Mucosa of stomach (tissue), 1 donor: Measurements from ENCODE around the gene EME1.
"Not testable (repeated sequence)": the region's sequence is repeated elsewhere in the genome, so short reads cannot be mapped to it uniquely, and the experiment has no call there.

Experiments used
- H3K27me3 ChIP-seq: one replicate; pipeline ENCODE4 v1.7.0; 2013; ENCODE audit warnings: mild to moderate bottlenecking, low read length; ENCODE audit not compliant: control insufficient read depth, insufficient read depth
- H3K36me3 ChIP-seq: one replicate; pipeline ENCODE4 v1.7.0; 2013; ENCODE audit warnings: low read length; ENCODE audit not compliant: control insufficient read depth, insufficient read depth
- H3K4me1 ChIP-seq: one replicate; pipeline ENCODE4 v1.7.0; 2013; ENCODE audit warnings: mild to moderate bottlenecking, low read length; ENCODE audit not compliant: control insufficient read depth, insufficient read depth
- H3K4me3 ChIP-seq: one replicate; pipeline ENCODE4 v1.7.0; 2013; ENCODE audit warnings: low read length
- H3K9ac ChIP-seq: one replicate; pipeline ENCODE4 v1.7.0; 2013; ENCODE audit warnings: mild to moderate bottlenecking, low read length, moderate library complexity
- H3K9me3 ChIP-seq: one replicate; pipeline ENCODE4 v1.7.0; 2013; ENCODE audit warnings: mild to moderate bottlenecking, low read length, moderate library complexity; ENCODE audit not compliant: control insufficient read depth
- donor health status: Pancreatic carcinoma.

The EME1 gene

DNA sequence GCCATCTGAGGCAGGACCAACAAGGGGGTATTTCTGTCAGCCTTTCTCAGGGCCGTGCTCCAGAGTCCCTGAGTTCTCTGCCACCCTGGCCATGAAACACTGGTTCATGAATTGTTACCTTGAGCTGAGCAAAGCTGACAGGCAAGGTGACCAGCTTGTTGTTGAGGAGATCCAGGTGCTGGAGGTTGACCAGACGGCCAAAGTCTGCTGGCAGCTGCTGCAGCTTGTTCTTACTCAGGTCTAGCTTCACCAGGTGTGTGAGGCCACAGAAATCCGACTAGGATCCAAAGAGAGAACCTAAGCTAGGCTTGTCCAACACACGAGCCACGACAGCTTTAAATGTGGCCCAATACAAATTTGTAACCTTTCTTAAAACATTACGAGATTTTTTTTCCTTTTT is 19.6 kb downstream of the EME1 start:
- H3K27me3 ChIP-seq = no peaks in the 10 kb centered on the region
- peaks cover 19% of the 10 kb centered on the region for H3K4me1 ChIP-seq
- H3K9me3 ChIP-seq = no peaks in the 10 kb centered on the region
- peaks cover 39% of the 10 kb centered on the region for H3K36me3 ChIP-seq
- no peak overlapping the region for H3K4me3 ChIP-seq
- H3K9ac ChIP-seq = no peak overlapping the region

DNA sequence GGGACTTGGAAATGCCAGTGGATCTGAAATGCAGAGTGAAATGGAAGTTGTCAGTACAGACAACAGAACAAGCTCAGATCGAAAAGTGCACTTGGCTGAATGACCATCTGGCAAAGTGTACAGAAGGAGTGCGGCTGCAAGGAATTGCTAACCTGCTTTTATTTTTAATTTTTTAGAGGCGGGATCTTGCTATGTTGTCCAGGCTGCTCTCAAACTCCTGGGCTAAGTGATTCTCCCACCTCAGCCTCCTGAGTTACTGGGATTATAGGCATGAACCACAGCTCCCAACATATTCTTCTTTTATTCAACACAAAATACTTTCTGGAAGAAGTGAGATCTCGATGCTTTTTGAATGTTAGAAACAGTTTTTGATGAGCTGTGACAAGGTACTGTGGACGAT is 20.7 kb downstream of the EME1 start:
- H3K36me3 ChIP-seq = peaks cover 29% of the 10 kb centered on the region
- H3K4me1 ChIP-seq = peaks cover 22% of the 10 kb centered on the region
- no peaks in the 10 kb centered on the region for H3K9me3 ChIP-seq
- no peak overlapping the region for H3K4me3 ChIP-seq
- H3K9ac ChIP-seq = no peak overlapping the region
- no peaks in the 10 kb centered on the region for H3K27me3 ChIP-seq

DNA sequence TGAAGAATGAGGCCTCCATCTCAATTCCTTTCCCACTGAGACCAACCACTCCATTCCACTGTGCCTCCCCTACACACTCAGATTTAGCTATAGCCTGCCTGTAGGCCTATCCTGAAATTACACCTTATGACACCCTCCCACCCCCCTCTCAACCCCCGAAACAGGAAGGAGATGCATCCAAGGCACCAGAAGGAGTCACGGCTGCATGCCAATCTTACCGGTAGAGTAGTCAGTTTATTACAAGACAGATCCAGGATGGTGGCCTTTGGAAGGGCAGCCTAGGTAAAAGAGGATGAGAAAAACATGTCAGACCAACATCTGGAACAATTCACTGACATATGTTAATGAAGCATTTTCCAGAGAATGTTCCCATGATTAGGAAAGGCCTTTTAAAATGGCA is 21.7 kb downstream of the EME1 start:
- Histone ChIP-seq H3K9me3 (no peaks in the 10 kb centered on the region), H3K4me3 (no peak overlapping the region), H3K4me1 (peaks cover 22% of the 10 kb centered on the region), H3K9ac (no peak overlapping the region), H3K27me3 (no peaks in the 10 kb centered on the region), H3K36me3 (peaks cover 21% of the 10 kb centered on the region)

GRCh38 chr17:50396261-50397110 is 23.5 kb downstream of the EME1 start:
- H3K9me3 ChIP-seq = no peaks in the 10 kb centered on the region
- H3K9ac ChIP-seq = peak overlapping the region; percentile 96
- peaks cover 11% of the 10 kb centered on the region for H3K36me3 ChIP-seq
- peaks cover 13% of the 10 kb centered on the region for H3K4me1 ChIP-seq
- H3K27me3 ChIP-seq = no peaks in the 10 kb centered on the region
- H3K4me3 ChIP-seq = peak overlapping the region; percentile 99

GRCh38 chr17:50397111-50397918 is 24.3 kb downstream of the EME1 start, which contains the start of gene LRRC59:
TSS of gene LRRC59 (minus strand) at chr17:50397523. CDS start at chr17:50397317, 206 bp downstream.
- H3K9ac ChIP-seq = peak within 1 kb of the TSS; percentile 96
- peak within 1 kb of the TSS; percentile 99 for H3K4me3 ChIP-seq
- peaks cover 4% of the 10 kb centered on the region for H3K36me3 ChIP-seq
- H3K4me1 ChIP-seq = peaks cover 9% of the 10 kb centered on the region
- H3K9me3 ChIP-seq = no peaks in the 10 kb centered on the region
- no peaks in the 10 kb centered on the region for H3K27me3 ChIP-seq

- H3K36me3 ChIP-seq = no peaks in the 10 kb centered on the region
- H3K4me3 ChIP-seq = no peak overlapping the region
- H3K9me3 ChIP-seq = no peaks in the 10 kb centered on the region
- H3K27me3 ChIP-seq = no peaks in the 10 kb centered on the region
- peak overlapping the region; percentile 38 for H3K9ac ChIP-seq
- H3K4me1 ChIP-seq = peaks cover 9% of the 10 kb centered on the region
These were observed 24.9 kb downstream of the EME1 start for GRCh38 chr17:50397919-50398285.

DNA sequence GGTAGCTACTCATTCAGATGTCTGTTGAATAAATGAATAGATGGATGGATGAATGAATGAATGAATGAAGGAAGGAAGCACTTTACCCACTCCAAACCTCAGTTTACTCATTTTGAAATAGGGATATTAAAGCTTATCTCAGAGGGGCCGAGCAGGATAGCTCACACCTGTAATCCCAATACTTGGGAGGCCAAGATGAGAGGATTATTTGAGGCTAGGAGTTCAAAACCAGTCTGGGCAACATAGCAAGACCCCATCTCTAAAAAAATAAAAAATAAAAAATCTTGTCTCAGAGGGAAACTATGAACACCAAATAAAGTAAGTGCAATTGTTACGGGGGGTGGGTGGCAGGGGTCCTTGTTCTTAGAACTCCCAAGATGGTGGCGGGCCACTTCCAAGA is 25.6 kb downstream of the EME1 start:
- H3K27me3 ChIP-seq, H3K4me1 ChIP-seq, H3K4me3 ChIP-seq, H3K9me3 ChIP-seq, H3K36me3 ChIP-seq, H3K9ac ChIP-seq: not testable (repeated sequence)

DNA sequence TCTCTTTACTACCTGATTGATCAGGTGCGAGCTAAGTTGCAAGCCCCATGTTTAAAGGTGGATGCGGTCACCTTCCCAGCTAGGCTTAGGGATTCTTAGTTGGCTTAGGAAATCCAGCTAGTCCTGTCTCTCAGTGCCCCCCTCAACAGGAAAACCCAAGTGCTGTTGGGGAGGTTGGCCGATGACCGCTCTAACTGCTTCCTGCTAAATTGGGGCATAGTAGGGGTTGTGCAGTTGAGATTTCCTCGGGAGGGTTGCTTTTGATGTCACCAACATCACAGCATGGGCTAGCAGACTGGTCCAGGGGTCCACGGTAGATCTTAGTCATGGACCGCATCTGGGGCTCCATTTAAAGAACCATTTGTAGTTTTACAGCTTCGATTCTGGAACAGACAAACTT is 26.6 kb downstream of the EME1 start:
- not testable (repeated sequence) for H3K27me3 ChIP-seq, H3K4me3 ChIP-seq, H3K9me3 ChIP-seq, H3K9ac ChIP-seq, H3K4me1 ChIP-seq, H3K36me3 ChIP-seq

GRCh38 chr17:50405351-50405750 is 32.3 kb downstream of the EME1 start:
- not testable (repeated sequence) for H3K36me3 ChIP-seq, H3K4me3 ChIP-seq, H3K4me1 ChIP-seq, H3K9me3 ChIP-seq, H3K9ac ChIP-seq, H3K27me3 ChIP-seq

DNA sequence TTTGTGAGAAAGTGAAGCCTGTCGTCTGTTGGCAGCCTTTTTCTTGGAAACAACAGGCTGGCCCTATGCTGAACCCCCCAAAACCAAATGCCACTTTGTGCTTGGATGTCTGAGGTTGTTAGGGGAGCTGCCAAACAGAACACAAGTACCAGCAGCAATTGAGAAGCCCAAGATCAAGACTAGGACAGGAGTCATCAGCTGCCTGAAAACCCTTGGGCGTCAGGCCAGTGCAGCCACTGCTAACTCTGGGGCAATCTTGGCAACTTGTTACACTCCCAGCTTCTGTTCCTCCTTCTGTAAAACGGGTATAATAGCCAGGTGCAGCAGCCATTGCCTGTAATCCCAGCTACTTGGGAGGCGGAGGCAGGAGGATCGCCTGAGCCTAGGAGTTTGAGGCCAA is 33.5 kb downstream of the EME1 start:
- Histone ChIP-seq H3K9me3 (no peaks in the 10 kb centered on the region), H3K27me3 (no peaks in the 10 kb centered on the region), H3K9ac (no peak overlapping the region), H3K4me1 (no peaks in the 10 kb centered on the region), H3K4me3 (no peak overlapping the region), H3K36me3 (no peaks in the 10 kb centered on the region)

GRCh38 chr17:50407921-50408320 is 34.9 kb downstream of the EME1 start:
- H3K27me3 ChIP-seq = no peaks in the 10 kb centered on the region

GRCh38 chr17:50412188-50412732 is 39.2 kb downstream of the EME1 start:
- H3K4me1 ChIP-seq = no peaks in the 10 kb centered on the region
- H3K36me3 ChIP-seq = no peaks in the 10 kb centered on the region
- no peaks in the 10 kb centered on the region for H3K9me3 ChIP-seq
- H3K27me3 ChIP-seq = no peaks in the 10 kb centered on the region
- H3K4me3 ChIP-seq = no peak overlapping the region
- H3K9ac ChIP-seq = no peak overlapping the region

More at GRCh38 chr17:50407921-50408320, 34.9 kb downstream of the EME1 start:
- no peak overlapping the region for H3K4me3 ChIP-seq
- no peaks in the 10 kb centered on the region for H3K4me1 ChIP-seq
- H3K36me3 ChIP-seq = no peaks in the 10 kb centered on the region
- H3K9ac ChIP-seq = no peak overlapping the region
- no peaks in the 10 kb centered on the region for H3K9me3 ChIP-seq
